Left ventricle myocardium superior (tissue), 1 donor: ENCODE data around the gene FAM98B. TPM values are rescaled to one million over a fixed set of nuclear protein-coding genes. Genes with fewer than 3 reads are reported as not detected.

Source experiments
- ATAC-seq: fragments of 200-7000 bp; cut with Tn5 transposase; one replicate; pipeline ENCODE4 v1.9.1; 2020; ENCODE audit warnings: mild to moderate bottlenecking, moderate library complexity
- DNase-seq: peaks from one replicate; pipeline ENCODE4 v3.0.0-alpha.2; 2020
- intact Hi-C: fragments of 100-400 bp; cut with micrococcal nuclease; formaldehyde crosslinking; loops from one replicate; pipeline ENCODE4 v1.11.0; 2022
- total RNA-seq: library from RNA; stranded (reverse); fragmentation: NEBNext Ultra II Directional; extraction: Animal tissue kit (Norgen Biotek cat#: 25700); gene quantifications from one replicate; pipeline ENCODE4 v1.2.1, GENCODE V29; 2021
- donor health status: DM: no; HTN: yes; CAD: no; lungs with severe emphysema.

Gene FAM98B
- total RNA-seq, 1 donor from 2014 or later: 15.2 TPM

GRCh38 chr15:38499651-38500050 is 45.7 kb downstream of the FAM98B start:
- intact Hi-C loops: no loop called here
- no peak for ATAC-seq
- no peak for DNase-seq

GRCh38 chr15:38503496-38503895 is 49.6 kb downstream of the FAM98B start:
- intact Hi-C loops: no loop called here
- DNase-seq (no peak), ATAC-seq (no peak)

GRCh38 chr15:38504680-38505467 is 50.9 kb downstream of the FAM98B start:
- ATAC-seq: peak; percentile 66
- intact Hi-C loops: no loop called here

GRCh38 chr15:38506997-38507396 is 53.1 kb downstream of the FAM98B start:
- ATAC-seq (no peak), DNase-seq (no peak)
- intact Hi-C loops: no loop called here

More at GRCh38 chr15:38504680-38505467, 50.9 kb downstream of the FAM98B start:
- DNase-seq: no peak

GRCh38 chr15:38507570-38507969 is 53.6 kb downstream of the FAM98B start:
- DNase-seq (no peak), ATAC-seq (no peak)
- intact Hi-C loops: no loop called here

GRCh38 chr15:38508647-38509046 is 54.7 kb downstream of the FAM98B start:
- no peak for DNase-seq
- ATAC-seq: no peak
- intact Hi-C loops: no loop called here

- intact Hi-C loops: no loop called here
- DNase-seq (no peak), ATAC-seq (no peak)
Measured at GRCh38 chr15:38509152-38509551, 55.2 kb downstream of the FAM98B start.

- intact Hi-C loops: no loop called here
- ATAC-seq (no peak), DNase-seq (no peak)
Measured at GRCh38 chr15:38512901-38513300, 59.0 kb downstream of the FAM98B start.

- intact Hi-C loops: no loop called here
Measured at GRCh38 chr15:38514601-38515000, 60.7 kb downstream of the FAM98B start.

GRCh38 chr15:38516626-38517025 is 62.7 kb downstream of the FAM98B start:
- DNase-seq (no peak), ATAC-seq (no peak)
- intact Hi-C loops: no loop called here

More at GRCh38 chr15:38514601-38515000, 60.7 kb downstream of the FAM98B start:
- no peak for DNase-seq
- ATAC-seq: no peak

GRCh38 chr15:38517312-38517975 is 63.5 kb downstream of the FAM98B start:
- intact Hi-C loops: no loop called here
- DNase-seq: no peak
- no peak for ATAC-seq

GRCh38 chr15:38518084-38518483 is 64.2 kb downstream of the FAM98B start:
- intact Hi-C loops: no loop called here
- ATAC-seq: no peak
- no peak for DNase-seq

GRCh38 chr15:38520035-38520434 is 66.1 kb downstream of the FAM98B start:
- DNase-seq (no peak), ATAC-seq (no peak)
- intact Hi-C loops: no loop called here

GRCh38 chr15:38521316-38521715 is 67.4 kb downstream of the FAM98B start:
- ATAC-seq: no peak
- intact Hi-C loops: no loop called here
- DNase-seq: no peak

- no peak for ATAC-seq
- no peak for DNase-seq
- intact Hi-C loops: no loop called here
Measured at GRCh38 chr15:38522922-38523321, 69.0 kb downstream of the FAM98B start.

- no peak for ATAC-seq
- intact Hi-C loops: no loop called here
Measured at GRCh38 chr15:38524156-38524555, 70.2 kb downstream of the FAM98B start.

GRCh38 chr15:38525489-38525888 is 71.6 kb downstream of the FAM98B start:
- intact Hi-C loops: no loop called here
- no peak for DNase-seq
- no peak for ATAC-seq

More at GRCh38 chr15:38524156-38524555, 70.2 kb downstream of the FAM98B start:
- no peak for DNase-seq

GRCh38 chr15:38526158-38526557 is 72.2 kb downstream of the FAM98B start:
- intact Hi-C loops: no loop called here
- DNase-seq: no peak
- ATAC-seq: no peak

- ATAC-seq (no peak), DNase-seq (no peak)
- intact Hi-C loops: no loop called here
Measured at GRCh38 chr15:38528294-38528693, 74.4 kb downstream of the FAM98B start.

GRCh38 chr15:38530113-38530512 is 76.2 kb downstream of the FAM98B start:
- ATAC-seq (no peak), DNase-seq (no peak)
- intact Hi-C loops: no loop called here

- intact Hi-C loops: no loop called here
- no peak for ATAC-seq
Measured at GRCh38 chr15:38531509-38531908, 77.6 kb downstream of the FAM98B start.

More at GRCh38 chr15:38531509-38531908, 77.6 kb downstream of the FAM98B start:
- DNase-seq: no peak
